Upper lobe of left lung (tissue), 6 donors: ENCODE results near the gene LIMK2. TPM values are rescaled to one million over a fixed set of nuclear protein-coding genes. Genes with fewer than 3 reads are reported as not detected.
A peak's percentile ranks its signal among the peaks of the same experiment; 100 is the strongest.

Source experiments
- ATAC-seq, 2 donors: fragments of 200-7000 bp; cut with Tn5 transposase; one replicate each; pipeline ENCODE4 v1.9.1; 2022; ENCODE audit warnings: mild to moderate bottlenecking in 2 of 2, moderate library complexity in 2 of 2; ENCODE audit not compliant: low FRiP score in 2 of 2
- DNase-seq, 2 donors: peaks; one replicate each; pipeline ENCODE4 v3.0.0-alpha.2; 2019 to 2020
- H3K27ac ChIP-seq, 4 donors: fragments of 200-600 bp; sonication (generic); one replicate each; pipeline ENCODE4 v1.5.1; 2016 to 2019
- H3K27me3 ChIP-seq, 4 donors: fragments of 200-600 bp; sonication (generic); one replicate each; pipeline ENCODE4 v1.5.1; 2017 to 2019
- H3K36me3 ChIP-seq, 4 donors: fragments of 200-600 bp; sonication (generic); one replicate each; pipeline ENCODE4 v1.5.1; 2016 to 2019
- H3K4me1 ChIP-seq, 4 donors: fragments of 200-600 bp; sonication (generic); one replicate each; pipeline ENCODE4 v1.5.1; 2018 to 2019
- H3K4me3 ChIP-seq, 4 donors: fragments of 200-600 bp; sonication (generic); one replicate each; pipeline ENCODE4 v1.5.1; 2017 to 2019; ENCODE audit warnings: mild to moderate bottlenecking in 2 of 4, moderate library complexity in 1 of 4
- H3K9me3 ChIP-seq, 4 donors: fragments of 200-600 bp; sonication (generic); one replicate each; pipeline ENCODE4 v1.5.1; 2018 to 2019
- CTCF ChIP-seq, 6 experiments: fragments of 450-650 bp in 4 of 6; fragments of 200-600 bp in 2 of 6; sonication (generic) in 2 of 6; IDR thresholded peaks; one replicate each; pipeline ENCODE4 v1.5.1; 2016 to 2019; ENCODE audit warnings: antibody characterized with exemption in 6 of 6
- EP300 ChIP-seq, 4 donors: sonication (generic); formaldehyde crosslinking; IDR thresholded peaks; one replicate each; pipeline ENCODE4 v1.5.1; 2017; ENCODE audit warnings: antibody characterized with exemption in 4 of 4, control low read depth in 2 of 4
- POLR2A ChIP-seq, 4 donors: fragments of 450-650 bp; IDR thresholded peaks; one replicate each; pipeline ENCODE4 v1.5.1; 2016 to 2017; ENCODE audit warnings: antibody characterized with exemption in 4 of 4, mild to moderate bottlenecking in 2 of 4
- POLR2AphosphoS5 ChIP-seq, 2 donors: sonication (generic); formaldehyde crosslinking; IDR thresholded peaks; one replicate each; pipeline ENCODE4 v1.5.1; 2017; ENCODE audit warnings: antibody characterized with exemption in 2 of 2
- WGBS, 2 donors: methylation state at CpG; one replicate each; pipeline ENCODE4 v1.1.5; 2017 to 2018; 5-methylcytosine and 5-hydroxymethylcytosine counted together
- total RNA-seq, 6 donors: library from RNA; depleted of rRNA in 4 of 6; stranded (reverse); fragments of >200 nt in 4 of 6; gene quantifications; one replicate each; pipeline versions ENCODE4 v1.1.0 to v1.2.1, GENCODE V29; 2016 to 2021
- donor health status: DM: no; HTN: no; CAD: no; lungs with moderate emphysema.
- donor health status: DM: no; HTN: yes; CAD: no; lungs with severe emphysema.

LIMK2 gene
- total RNA-seq, 6 donors from 2014 or later: 44.5 to 141 (median 75.8) TPM

DNA sequence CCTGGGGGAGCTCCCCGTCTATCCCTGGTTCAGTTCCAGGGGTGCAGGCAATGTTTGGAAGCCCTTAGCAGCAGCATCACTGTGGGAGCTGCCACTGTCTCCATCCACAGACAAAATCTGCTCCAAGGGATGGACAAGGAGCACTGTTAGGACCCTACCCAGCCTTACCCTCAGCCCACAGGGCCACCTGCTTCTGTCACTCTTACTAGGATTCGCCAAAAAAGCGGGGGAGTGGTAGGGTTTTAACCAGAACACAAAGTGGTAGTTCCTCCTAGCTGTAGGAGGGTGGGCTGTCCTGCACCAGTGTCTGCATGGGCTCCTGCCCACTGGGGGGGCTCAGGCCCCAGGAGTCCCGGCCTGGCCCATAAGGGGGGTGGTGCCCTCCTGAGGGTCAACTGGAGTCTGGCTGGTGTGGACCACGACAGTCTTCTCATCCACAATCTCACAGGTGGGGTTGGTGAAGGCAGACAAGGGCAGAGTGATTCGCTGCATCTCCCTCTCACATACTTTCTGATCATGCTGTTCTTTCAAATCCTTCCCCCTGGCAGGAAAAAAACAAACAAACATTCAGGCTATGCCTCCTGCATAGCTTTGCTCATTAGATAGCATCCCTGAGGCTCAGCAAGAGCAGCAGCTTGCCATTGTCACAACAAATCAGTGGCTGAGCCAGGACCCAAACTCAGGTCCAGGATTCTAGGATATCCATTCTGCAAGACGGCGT is 70.8 kb downstream of the LIMK2 start:
- H3K27ac ChIP-seq: peak overlapping the region in 2 of 4 donors; percentile 8 to 70
- 71 to 81% methylated on average over 6 to 8 of the region's 8 CpGs for WGBS, 2 donors
- TF ChIP-seq POLR2A (IDR thresholded peaks at IDR 0.05) (no peak), CTCF (IDR thresholded peaks at IDR 0.05) (no peak), POLR2AphosphoS5 (IDR thresholded peaks at IDR 0.05) (peak in 1 of 2 donors; percentile 7), EP300 (IDR thresholded peaks at IDR 0.05) (no peak)
- H3K4me1 ChIP-seq: peaks cover 27 to 49% (median 36%) of the 10 kb centered on the region in 4 donors
- H3K9me3 ChIP-seq: no peaks in the 10 kb centered on the region
- no peaks in the 10 kb centered on the region for H3K27me3 ChIP-seq
- peaks cover 18 to 98% (median 76%) of the 10 kb centered on the region in 4 donors for H3K36me3 ChIP-seq
- DNase-seq: no peak
- ATAC-seq: no peak
- H3K4me3 ChIP-seq: no peak overlapping the region

DNA sequence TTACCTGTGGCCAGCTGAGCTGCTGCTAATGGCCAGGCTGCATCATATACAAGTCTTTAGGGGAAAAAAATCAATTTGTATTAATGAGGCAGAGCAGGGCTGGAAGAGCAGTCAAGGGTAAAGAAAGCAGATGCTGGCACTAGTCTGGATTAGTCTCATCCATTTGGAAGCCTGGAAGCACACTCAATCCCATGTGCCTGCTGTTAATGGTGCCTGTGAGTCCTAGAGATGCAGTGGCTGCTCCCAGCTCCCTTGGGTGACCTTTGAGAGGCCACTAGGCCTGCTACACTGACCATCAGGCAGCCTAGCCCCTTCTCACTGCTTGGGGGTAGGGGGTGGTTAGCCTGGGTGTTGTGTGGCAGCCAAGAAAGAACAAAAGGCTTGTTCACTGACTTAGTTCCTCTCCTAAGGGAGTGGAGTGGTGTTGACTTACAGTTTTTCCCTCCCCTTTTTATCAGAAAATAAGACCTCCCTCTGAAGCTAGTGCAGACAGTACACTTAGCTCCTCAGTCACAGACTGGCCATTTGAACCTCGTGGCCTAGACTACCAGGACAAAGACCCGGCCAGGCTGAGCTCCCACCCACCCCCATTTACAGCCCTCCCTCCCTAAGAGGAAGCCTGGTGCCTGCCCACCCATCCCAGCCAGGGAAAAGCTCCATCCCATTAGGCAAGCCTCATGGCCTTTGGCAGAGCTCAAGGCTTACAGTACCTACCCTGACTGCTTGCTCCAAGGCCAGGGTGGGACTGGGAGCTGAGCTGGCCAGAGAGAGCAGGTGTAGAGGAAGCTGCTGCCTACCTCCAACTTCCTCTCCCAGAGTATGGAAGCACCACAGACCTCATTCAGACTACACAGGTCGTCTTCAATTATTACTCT is 72.4 kb downstream of the LIMK2 start:
- Histone ChIP-seq H3K27ac (peak overlapping the region; percentile 62 to 98 (median 84)), H3K36me3 (peaks cover 18 to 98% (median 75%) of the 10 kb centered on the region in 4 donors), H3K9me3 (no peaks in the 10 kb centered on the region), H3K4me3 (no peak overlapping the region), H3K4me1 (peaks cover 44 to 57% (median 45%) of the 10 kb centered on the region in 4 donors), H3K27me3 (no peaks in the 10 kb centered on the region)
- DNase-seq: no peak
- TF ChIP-seq POLR2A (IDR thresholded peaks at IDR 0.05) (no peak), POLR2AphosphoS5 (IDR thresholded peaks at IDR 0.05) (no peak), EP300 (IDR thresholded peaks at IDR 0.05) (no peak), CTCF (IDR thresholded peaks at IDR 0.05) (no peak)
- ATAC-seq: no peak
- 47 to 49% methylated on average over 3 of the region's 3 CpGs for WGBS, 2 donors

GRCh38 chr22:31286360-31287255 is 74.5 kb downstream of the LIMK2 start:
- Histone ChIP-seq H3K27ac (peak overlapping the region; percentile 97 to 98 (median 98)), H3K9me3 (no peaks in the 10 kb centered on the region), H3K4me1 (peaks cover 48 to 66% (median 51%) of the 10 kb centered on the region in 4 donors), H3K36me3 (peaks cover 18 to 80% (median 57%) of the 10 kb centered on the region in 4 donors), H3K4me3 (no peak overlapping the region), H3K27me3 (no peaks in the 10 kb centered on the region)
- TF ChIP-seq EP300 (IDR thresholded peaks at IDR 0.05): peak in 2 of 4 donors; percentile 82 to 90
- TF ChIP-seq POLR2A (IDR thresholded peaks at IDR 0.05): peak in 1 of 4 donors; percentile 72
- no peak for TF ChIP-seq CTCF (IDR thresholded peaks at IDR 0.05)
- peak; percentile 49 to 63 for TF ChIP-seq POLR2AphosphoS5 (IDR thresholded peaks at IDR 0.05)
- ATAC-seq (peak in 1 of 2 donors; percentile 1), DNase-seq (peak in 1 of 2 donors; percentile 73)
- 67 to 72% methylated on average over 8 of the region's 8 CpGs for WGBS, 2 donors

DNA sequence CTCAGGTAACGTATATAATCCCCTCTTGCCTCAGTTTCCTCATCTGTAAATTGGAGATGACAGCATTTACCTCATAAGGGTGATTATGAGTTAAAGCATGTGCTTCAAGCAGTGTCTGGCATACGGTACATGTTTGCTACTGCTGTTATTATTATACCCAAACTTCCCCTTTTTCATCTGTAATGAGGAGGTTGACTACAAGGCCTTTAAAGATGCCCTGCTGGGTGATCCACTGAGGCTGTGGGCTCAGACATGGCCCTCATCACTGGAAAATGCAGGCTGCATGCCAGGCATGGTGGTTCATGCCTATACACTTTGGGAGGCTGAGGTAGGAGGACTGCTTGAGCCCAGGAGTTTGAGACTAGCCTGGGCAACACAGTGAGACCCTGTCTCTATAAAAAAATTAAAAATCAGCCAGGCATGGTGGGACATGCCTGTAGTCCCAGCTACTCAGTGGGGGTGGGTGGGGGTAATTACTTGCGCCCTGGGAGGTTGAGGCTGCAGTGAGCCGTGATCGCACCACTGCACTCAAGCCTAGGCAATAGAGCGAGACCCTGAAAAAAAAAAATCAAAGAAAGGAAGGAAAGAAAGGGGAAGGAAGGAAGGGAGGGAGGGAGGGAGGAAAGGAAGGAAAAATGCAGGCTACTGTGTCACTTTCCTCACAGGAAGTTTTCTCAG is 75.9 kb downstream of the LIMK2 start:
- H3K27ac ChIP-seq: peak overlapping the region; percentile 97 to 98 (median 98)
- H3K9me3 ChIP-seq: no peaks in the 10 kb centered on the region
- H3K36me3 ChIP-seq: peaks cover 17 to 66% (median 44%) of the 10 kb centered on the region in 4 donors
- no peak for ATAC-seq
- H3K4me1 ChIP-seq: peaks cover 54 to 67% (median 57%) of the 10 kb centered on the region in 4 donors
- DNase-seq: no peak
- WGBS, 2 donors: 83 to 88% methylated on average over 6 of the region's 6 CpGs
- H3K27me3 ChIP-seq: no peaks in the 10 kb centered on the region
- H3K4me3 ChIP-seq: peak overlapping the region in 2 of 4 donors; percentile 56 to 68
- TF ChIP-seq POLR2A (IDR thresholded peaks at IDR 0.05) (peak in 1 of 4 donors; percentile 23), EP300 (IDR thresholded peaks at IDR 0.05) (no peak)
